GM21825 (cell line): ENCODE measurements around the gene SPEM1.
"Not testable (repeated sequence)": the region's sequence is repeated elsewhere in the genome, so short reads cannot be mapped to it uniquely, and the experiment has no call there.

Experiments used
- ATAC-seq: cut with Tn5 transposase; IDR thresholded peaks from one replicate; pipeline ENCODE4 v1.9.1; 2021; ENCODE audit warnings: mild to moderate bottlenecking, moderate library complexity; ENCODE audit not compliant: unreplicated experiment

Gene SPEM1

GRCh38 chr17:7467498-7467897 is 47.4 kb downstream of the SPEM1 start:
- ATAC-seq, result no peak

GRCh38 chr17:7468290-7468689 is 48.2 kb downstream of the SPEM1 start:
- no peak for ATAC-seq

GRCh38 chr17:7468804-7469389 is 48.8 kb downstream of the SPEM1 start:
- ATAC-seq, result no peak

- not testable (repeated sequence) for ATAC-seq
Measured at GRCh38 chr17:7469843-7470242, 49.7 kb downstream of the SPEM1 start.

DNA sequence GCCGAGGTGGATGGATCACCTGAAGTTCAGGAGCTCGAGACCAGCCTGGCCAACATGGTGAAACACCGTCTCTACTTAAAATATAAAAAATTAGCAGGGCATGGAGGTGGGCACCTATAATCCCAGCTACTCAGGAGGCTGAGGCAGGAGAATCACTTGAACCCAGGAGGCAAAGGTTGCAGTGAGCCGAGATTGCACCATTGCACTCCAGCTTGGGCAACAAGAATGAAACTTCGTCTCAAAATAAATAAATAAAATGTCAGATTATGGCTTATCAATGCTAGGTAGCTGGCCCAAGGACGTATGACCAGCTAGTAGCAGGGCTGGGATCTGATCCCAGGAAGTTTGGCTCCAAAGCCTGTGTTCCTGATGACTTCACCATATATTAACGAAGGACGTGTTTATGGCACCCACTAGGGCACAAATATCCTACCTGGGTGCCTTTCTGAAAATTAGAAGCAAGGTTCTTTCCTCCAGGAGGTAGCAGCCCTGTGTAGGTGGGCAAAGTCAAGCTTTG is 50.4 kb downstream of the SPEM1 start:
- ATAC-seq, result not testable (repeated sequence)
